Right renal pelvis (tissue), 4 donors: Measurements from ENCODE around the gene TMEFF2. TPM values are rescaled to one million over a fixed set of nuclear protein-coding genes. Genes with fewer than 3 reads are reported as not detected.
"Not testable (repeated sequence)": the region's sequence is repeated elsewhere in the genome, so short reads cannot be mapped to it uniquely, and the experiment has no call there.

Experiments used
- DNase-seq, 4 donors: peaks; one replicate each; pipeline ENCODE4 v3.0.0-alpha.2; 2013; ENCODE audit warnings: low read depth in 4 of 4, low spot score in 3 of 4, missing footprints in 1 of 4
- polyA plus RNA-seq, 4 donors: library from polyadenylated mRNA; unstranded; fragments of 120-200 nt; gene quantifications; one replicate each; pipeline ENCODE4 v1.2.1, GENCODE V29; 2013; ENCODE audit not compliant: insufficient read length in 4 of 4

TMEFF2 gene
- polyA plus RNA-seq, 4 donors = 10.8 to 20.3 (median 17.2) TPM

- no peak for DNase-seq
Measured at GRCh38 chr2:191941376-191941929, 253.3 kb downstream of the TMEFF2 start.

- DNase-seq = no peak
Measured at GRCh38 chr2:191938779-191939178, 256.0 kb downstream of the TMEFF2 start.

GRCh38 chr2:191936882-191937405, 257.8 kb downstream of the TMEFF2 start:
- DNase-seq = no peak

GRCh38 chr2:191935247-191935646, 259.5 kb downstream of the TMEFF2 start:
- DNase-seq = no peak

GRCh38 chr2:191933307-191934105, 261.2 kb downstream of the TMEFF2 start:
- DNase-seq = no peak

- no peak for DNase-seq
Measured at GRCh38 chr2:191932286-191932685, 262.4 kb downstream of the TMEFF2 start.

GRCh38 chr2:191931329-191931728, 263.4 kb downstream of the TMEFF2 start:
- no peak for DNase-seq

- no peak for DNase-seq
Measured at GRCh38 chr2:191930205-191930604, 264.5 kb downstream of the TMEFF2 start.

GRCh38 chr2:191929288-191929687, 265.4 kb downstream of the TMEFF2 start:
- no peak for DNase-seq

- DNase-seq = no peak
Measured at GRCh38 chr2:191927991-191928390, 266.7 kb downstream of the TMEFF2 start.

GRCh38 chr2:191927319-191927867, 267.3 kb downstream of the TMEFF2 start:
- DNase-seq = peak in 3 of 4 donors; percentile 13 to 22 (median 18)

- DNase-seq = no peak
Measured at GRCh38 chr2:191926671-191927070, 268.1 kb downstream of the TMEFF2 start.

- DNase-seq = no peak
Measured at GRCh38 chr2:191923652-191923997, 271.1 kb downstream of the TMEFF2 start.

GRCh38 chr2:191922736-191923651, 271.7 kb downstream of the TMEFF2 start:
- DNase-seq = no peak

GRCh38 chr2:191921650-191922049, 273.1 kb downstream of the TMEFF2 start:
- not testable (repeated sequence) for DNase-seq

- no peak for DNase-seq
Measured at GRCh38 chr2:191920502-191920901, 274.2 kb downstream of the TMEFF2 start.

GRCh38 chr2:191917967-191918651, 276.6 kb downstream of the TMEFF2 start:
- no peak for DNase-seq

- DNase-seq = no peak
Measured at GRCh38 chr2:191917430-191917881, 277.3 kb downstream of the TMEFF2 start.

GRCh38 chr2:191916826-191917225, 277.9 kb downstream of the TMEFF2 start:
- no peak for DNase-seq

- no peak for DNase-seq
Measured at GRCh38 chr2:191915750-191916149, 279.0 kb downstream of the TMEFF2 start.
